ENCODE data around the gene CDK9. TPM values are rescaled to one million over a fixed set of nuclear protein-coding genes. Genes with fewer than 3 reads are reported as not detected.
A peak's percentile ranks its signal among the peaks of the same experiment; 100 is the strongest.

Gene CDK9
- 65.3 TPM for polyA plus RNA-seq

- Mint-ChIP-seq H3K36me3 (no peaks in the 10 kb centered on the region), H3K4me1 (peaks cover 30 to 33% (median 32%) of the 10 kb centered on the region in 3 donors)
These were observed at the start of gene CDK9 for GRCh38 chr9:127785933-127786772. Gene CDK9, plus strand, starts transcription at chr9:127786034. Its CDS starts 115 bp downstream, at chr9:127786149.

GRCh38 chr9:127738666-127739065 is 47.2 kb upstream of the CDK9 start:
- Mint-ChIP-seq H3K9me3 (no peaks in the 10 kb centered on the region), H3K27me3 (peaks cover 2% of the 10 kb centered on the region), H3K36me3 (no peaks in the 10 kb centered on the region), H3K27ac (peak overlapping the region in 2 of 3 donors; percentile 48 to 87), H3K4me3 (peak overlapping the region in 1 of 4 donors; percentile 52), H3K4me1 (peaks cover 3 to 11% (median 11%) of the 10 kb centered on the region in 3 donors)

More at GRCh38 chr9:127785933-127786772, at the start of gene CDK9:
- Mint-ChIP-seq H3K9me3 (no peaks in the 10 kb centered on the region), H3K27ac (peak within 1 kb of the TSS; percentile 96 to 99 (median 97)), H3K27me3 (no peaks in the 10 kb centered on the region), H3K4me3 (peak within 1 kb of the TSS; percentile 89 to 97 (median 94))

GRCh38 chr9:127739614-127740330 is 46.1 kb upstream of the CDK9 start:
- H3K27ac Mint-ChIP-seq = no peak overlapping the region
- H3K27me3 Mint-ChIP-seq = peaks cover 2% of the 10 kb centered on the region
- no peak overlapping the region for H3K4me3 Mint-ChIP-seq
- no peaks in the 10 kb centered on the region for H3K9me3 Mint-ChIP-seq
- no peaks in the 10 kb centered on the region for H3K36me3 Mint-ChIP-seq
- H3K4me1 Mint-ChIP-seq = peaks cover 3 to 11% (median 5%) of the 10 kb centered on the region in 3 donors

- no peaks in the 10 kb centered on the region for H3K36me3 Mint-ChIP-seq
- no peak overlapping the region for H3K4me3 Mint-ChIP-seq
- peak overlapping the region in 2 of 3 donors; percentile 12 to 71 for H3K27ac Mint-ChIP-seq
- H3K9me3 Mint-ChIP-seq = no peaks in the 10 kb centered on the region
- peaks cover 0 to 7% (median 0%) of the 10 kb centered on the region in 3 donors for H3K4me1 Mint-ChIP-seq
- H3K27me3 Mint-ChIP-seq = no peaks in the 10 kb centered on the region
These were observed 43.9 kb upstream of the CDK9 start for GRCh38 chr9:127741831-127742434.

GRCh38 chr9:127742435-127743088 is 43.3 kb upstream of the CDK9 start:
- Mint-ChIP-seq H3K4me3 (no peak overlapping the region), H3K36me3 (no peaks in the 10 kb centered on the region), H3K9me3 (no peaks in the 10 kb centered on the region), H3K4me1 (peaks cover 0 to 7% (median 0%) of the 10 kb centered on the region in 3 donors), H3K27me3 (no peaks in the 10 kb centered on the region), H3K27ac (peak overlapping the region in 1 of 3 donors; percentile 71)

GRCh38 chr9:127744398-127745110 is 41.3 kb upstream of the CDK9 start:
- Mint-ChIP-seq H3K27me3 (no peaks in the 10 kb centered on the region), H3K9me3 (no peaks in the 10 kb centered on the region), H3K36me3 (no peaks in the 10 kb centered on the region), H3K4me3 (no peak overlapping the region), H3K27ac (no peak overlapping the region), H3K4me1 (no peaks in the 10 kb centered on the region)

GRCh38 chr9:127746959-127747569 is 38.8 kb upstream of the CDK9 start:
- Mint-ChIP-seq H3K4me3 (no peak overlapping the region), H3K36me3 (peaks cover 3% of the 10 kb centered on the region), H3K9me3 (no peaks in the 10 kb centered on the region), H3K27ac (peak overlapping the region; percentile 32 to 81 (median 47)), H3K27me3 (no peaks in the 10 kb centered on the region), H3K4me1 (peaks cover 0 to 4% (median 1%) of the 10 kb centered on the region in 3 donors)

GRCh38 chr9:127749090-127749787 is 36.6 kb upstream of the CDK9 start:
- Mint-ChIP-seq H3K9me3 (no peaks in the 10 kb centered on the region), H3K4me1 (peaks cover 0 to 7% (median 4%) of the 10 kb centered on the region in 3 donors), H3K27me3 (no peaks in the 10 kb centered on the region), H3K36me3 (peaks cover 3% of the 10 kb centered on the region), H3K27ac (no peak overlapping the region), H3K4me3 (no peak overlapping the region)

- Mint-ChIP-seq H3K27ac (no peak overlapping the region), H3K27me3 (no peaks in the 10 kb centered on the region), H3K4me3 (no peak overlapping the region)
These were observed 34.4 kb upstream of the CDK9 start for GRCh38 chr9:127751269-127752054.

GRCh38 chr9:127753148-127753547 is 32.7 kb upstream of the CDK9 start:
- Mint-ChIP-seq H3K27me3 (no peaks in the 10 kb centered on the region), H3K27ac (peak overlapping the region in 2 of 3 donors; percentile 53 to 89), H3K36me3 (peaks cover 3% of the 10 kb centered on the region), H3K4me3 (no peak overlapping the region), H3K9me3 (no peaks in the 10 kb centered on the region), H3K4me1 (peaks cover 0 to 7% (median 4%) of the 10 kb centered on the region in 3 donors)

More at GRCh38 chr9:127751269-127752054, 34.4 kb upstream of the CDK9 start:
- Mint-ChIP-seq H3K9me3 (no peaks in the 10 kb centered on the region), H3K4me1 (peaks cover 0 to 7% (median 4%) of the 10 kb centered on the region in 3 donors), H3K36me3 (peaks cover 3% of the 10 kb centered on the region)

GRCh38 chr9:127753622-127754021 is 32.2 kb upstream of the CDK9 start:
- Mint-ChIP-seq H3K9me3 (no peaks in the 10 kb centered on the region), H3K27ac (no peak overlapping the region), H3K36me3 (peaks cover 3% of the 10 kb centered on the region), H3K27me3 (no peaks in the 10 kb centered on the region), H3K4me1 (peaks cover 0 to 7% (median 4%) of the 10 kb centered on the region in 3 donors), H3K4me3 (no peak overlapping the region)

GRCh38 chr9:127754099-127755060 is 31.5 kb upstream of the CDK9 start:
- H3K4me1 Mint-ChIP-seq = peaks cover 0 to 7% (median 4%) of the 10 kb centered on the region in 3 donors
- H3K4me3 Mint-ChIP-seq = no peak overlapping the region
- no peaks in the 10 kb centered on the region for H3K27me3 Mint-ChIP-seq
- peaks cover 3% of the 10 kb centered on the region for H3K36me3 Mint-ChIP-seq
- no peaks in the 10 kb centered on the region for H3K9me3 Mint-ChIP-seq
- H3K27ac Mint-ChIP-seq = no peak overlapping the region

Data from IgD-negative memory B cell (primary cell).